ENCODE measurements around the gene YEATS4.

Gene YEATS4

GRCh38 chr12:69401940-69402339 is 42.4 kb downstream of the YEATS4 start:
- TF ChIP-seq CTCF (IDR thresholded peaks at IDR 0.05) = no peak

GRCh38 chr12:69404851-69405565 is 45.5 kb downstream of the YEATS4 start:
- no peak for TF ChIP-seq CTCF (IDR thresholded peaks at IDR 0.05)

- no peak for TF ChIP-seq CTCF (IDR thresholded peaks at IDR 0.05)
Measured at GRCh38 chr12:69405566-69405865, 46.0 kb downstream of the YEATS4 start.

- no peak for TF ChIP-seq CTCF (IDR thresholded peaks at IDR 0.05)
Measured at GRCh38 chr12:69406217-69406616, 46.7 kb downstream of the YEATS4 start.

- TF ChIP-seq CTCF (IDR thresholded peaks at IDR 0.05) = no peak
Measured at GRCh38 chr12:69410571-69410970, 51.0 kb downstream of the YEATS4 start.

- TF ChIP-seq CTCF (IDR thresholded peaks at IDR 0.05) = no peak
Measured at GRCh38 chr12:69412655-69413054, 53.1 kb downstream of the YEATS4 start.

- TF ChIP-seq CTCF (IDR thresholded peaks at IDR 0.05) = peak; percentile 77
Measured at GRCh38 chr12:69415471-69416275, 56.1 kb downstream of the YEATS4 start.
